WTC11 (cell line): ENCODE results near the gene ALKBH2. TPM values are rescaled to one million over a fixed set of nuclear protein-coding genes. Genes with fewer than 3 reads are reported as not detected.

Experiments
- ATAC-seq: fragments of 200-7000 bp; cut with Tn5 transposase; 2 replicates; pipeline ENCODE4 v1.10.0; 2021; ENCODE audit warnings: mild to moderate bottlenecking, moderate library complexity
- CTCF ChIA-PET: fragments of 300-600 bp; sonication (Branson Sonifier 250); formaldehyde crosslinking; loops from one replicate; lab custom pipeline; 2021; ENCODE audit warnings: antibody characterized with exemption; lab: Charles Lee
- POLR2A ChIA-PET: fragments of 350-600 bp; sonication (Branson Sonifier 250); formaldehyde crosslinking; loops from one replicate; lab custom pipeline; 2021; ENCODE audit warnings: antibody characterized with exemption; lab: Charles Lee
- DNase-seq: peaks from one replicate; pipeline ENCODE4 v3.0.0; 2021; ENCODE audit warnings: low spot score
- H3K27ac Mint-ChIP-seq: 2 replicates; pipeline ENCODE4 v1.8.0; 2021; ENCODE audit warnings: mixed read lengths
- H3K27me3 Mint-ChIP-seq: 2 replicates; pipeline ENCODE4 v1.8.0; 2021; ENCODE audit warnings: low read depth, mild to moderate bottlenecking, moderate library complexity, mixed read lengths
- H3K36me3 Mint-ChIP-seq: 2 replicates; pipeline ENCODE4 v1.8.0; 2021; ENCODE audit warnings: mixed read lengths
- H3K4me1 Mint-ChIP-seq: 2 replicates; pipeline ENCODE4 v1.8.0; 2022; ENCODE audit warnings: mixed read lengths
- H3K4me3 Mint-ChIP-seq: 2 replicates; pipeline ENCODE4 v1.8.0; 2021; ENCODE audit warnings: mild to moderate bottlenecking, moderate library complexity, mixed read lengths
- H3K9me3 Mint-ChIP-seq: 2 replicates; pipeline ENCODE4 v1.8.0; 2021; ENCODE audit warnings: mixed read lengths
- CBFB ChIP-seq: sonication (generic); formaldehyde crosslinking; IDR thresholded peaks from 2 replicates; pipeline ENCODE4 v1.8.1; 2022; ENCODE audit warnings: mild to moderate bottlenecking, low read depth, missing genetic modification reagents
- CREM ChIP-seq: sonication (generic); formaldehyde crosslinking; IDR thresholded peaks from 2 replicates; pipeline ENCODE4 v1.8.1; 2022; ENCODE audit warnings: mild to moderate bottlenecking, missing genetic modification reagents, moderate library complexity
- ERG ChIP-seq: fragments of 250-450 bp; sonication (Bioruptor Pico); IDR thresholded peaks from 2 replicates; pipeline ENCODE4 v1.8.0; 2021; ENCODE audit warnings: mild to moderate bottlenecking
- ESRRA ChIP-seq: sonication (generic); formaldehyde crosslinking; IDR thresholded peaks from 2 replicates; pipeline ENCODE4 v1.8.1; 2022; ENCODE audit warnings: mild to moderate bottlenecking, missing genetic modification reagents, borderline replicate concordance
- ETV6 ChIP-seq: sonication (generic); formaldehyde crosslinking; IDR thresholded peaks from 2 replicates; pipeline ENCODE4 v1.8.1; 2022; ENCODE audit warnings: mild to moderate bottlenecking, missing genetic modification reagents
- FOXK1 ChIP-seq: sonication (generic); formaldehyde crosslinking; IDR thresholded peaks from 2 replicates; pipeline ENCODE4 v1.8.0; 2022; ENCODE audit warnings: mild to moderate bottlenecking, moderate library complexity, missing genetic modification reagents
- NFATC4 ChIP-seq: fragments of 250-450 bp; sonication (Bioruptor Pico); IDR thresholded peaks from 2 replicates; pipeline ENCODE4 v1.9.0; 2021; ENCODE audit warnings: mild to moderate bottlenecking
- NR1H2 ChIP-seq: sonication (generic); formaldehyde crosslinking; IDR thresholded peaks from 2 replicates; pipeline ENCODE4 v1.9.0; 2021; ENCODE audit warnings: mild to moderate bottlenecking, moderate library complexity, missing genetic modification reagents
- OVOL2 ChIP-seq: fragments of 250-450 bp; sonication (Bioruptor Pico); IDR thresholded peaks from 2 replicates; pipeline ENCODE4 v1.9.0; 2021; ENCODE audit warnings: mild to moderate bottlenecking, borderline replicate concordance
- RELA ChIP-seq: sonication (generic); formaldehyde crosslinking; IDR thresholded peaks from 2 replicates; pipeline ENCODE4 v1.8.1; 2022; ENCODE audit warnings: missing genetic modification reagents, mild to moderate bottlenecking, borderline replicate concordance
- SOX15 ChIP-seq: fragments of 250-450 bp; sonication (Bioruptor Pico); IDR thresholded peaks from 2 replicates; pipeline ENCODE4 v1.9.0; 2021; ENCODE audit warnings: mild to moderate bottlenecking
- TP53 ChIP-seq: sonication (generic); formaldehyde crosslinking; IDR thresholded peaks from 2 replicates; pipeline ENCODE4 v1.8.1; 2023; ENCODE audit warnings: mild to moderate bottlenecking, missing genetic modification reagents
- ZNF416 ChIP-seq: fragments of 250-450 bp; sonication (Bioruptor Pico); IDR thresholded peaks from 2 replicates; pipeline ENCODE4 v1.9.0; 2021; ENCODE audit warnings: mild to moderate bottlenecking, inconsistent platforms
- ZNF512 ChIP-seq: sonication (generic); formaldehyde crosslinking; IDR thresholded peaks from 2 replicates; pipeline ENCODE4 v1.8.1; 2022; ENCODE audit warnings: missing genetic modification reagents, borderline replicate concordance
- ZNF671 ChIP-seq: fragments of 250-450 bp; sonication (Bioruptor Pico); IDR thresholded peaks from 2 replicates; pipeline ENCODE4 v1.8.0; 2021; ENCODE audit warnings: mild to moderate bottlenecking
- total RNA-seq: library from RNA; stranded (reverse); gene quantifications from 3 replicates; pipeline ENCODE4 v1.2.3, GENCODE V29; 2021
- TF ChIP-seq, protein P1 (sequence below): sonication (generic); formaldehyde crosslinking; IDR thresholded peaks from 2 replicates; pipeline ENCODE4 v1.8.0; 2023; ENCODE audit warnings: missing genetic modification reagents, mild to moderate bottlenecking, borderline replicate concordance
- TF ChIP-seq, protein P2 (sequence below): sonication (generic); formaldehyde crosslinking; IDR thresholded peaks from 2 replicates; pipeline ENCODE4 v1.8.0; 2023; ENCODE audit warnings: missing genetic modification reagents
- TF ChIP-seq, protein P3 (sequence below): sonication (generic); formaldehyde crosslinking; IDR thresholded peaks from 2 replicates; pipeline ENCODE4 v1.8.0; 2023; ENCODE audit warnings: mild to moderate bottlenecking, missing genetic modification reagents
- TF ChIP-seq, protein P4 (sequence below): sonication (generic); formaldehyde crosslinking; IDR thresholded peaks from 2 replicates; pipeline ENCODE4 v1.8.0; 2022; ENCODE audit warnings: mild to moderate bottlenecking, missing genetic modification reagents
- TF ChIP-seq, protein P5 (sequence below): sonication (generic); formaldehyde crosslinking; IDR thresholded peaks from 2 replicates; pipeline ENCODE4 v1.8.1; 2022; ENCODE audit warnings: mild to moderate bottlenecking, moderate library complexity, missing genetic modification reagents

Gene ALKBH2
- total RNA-seq, 1 experiment from 2014 or later = 15.2 TPM

DNA sequence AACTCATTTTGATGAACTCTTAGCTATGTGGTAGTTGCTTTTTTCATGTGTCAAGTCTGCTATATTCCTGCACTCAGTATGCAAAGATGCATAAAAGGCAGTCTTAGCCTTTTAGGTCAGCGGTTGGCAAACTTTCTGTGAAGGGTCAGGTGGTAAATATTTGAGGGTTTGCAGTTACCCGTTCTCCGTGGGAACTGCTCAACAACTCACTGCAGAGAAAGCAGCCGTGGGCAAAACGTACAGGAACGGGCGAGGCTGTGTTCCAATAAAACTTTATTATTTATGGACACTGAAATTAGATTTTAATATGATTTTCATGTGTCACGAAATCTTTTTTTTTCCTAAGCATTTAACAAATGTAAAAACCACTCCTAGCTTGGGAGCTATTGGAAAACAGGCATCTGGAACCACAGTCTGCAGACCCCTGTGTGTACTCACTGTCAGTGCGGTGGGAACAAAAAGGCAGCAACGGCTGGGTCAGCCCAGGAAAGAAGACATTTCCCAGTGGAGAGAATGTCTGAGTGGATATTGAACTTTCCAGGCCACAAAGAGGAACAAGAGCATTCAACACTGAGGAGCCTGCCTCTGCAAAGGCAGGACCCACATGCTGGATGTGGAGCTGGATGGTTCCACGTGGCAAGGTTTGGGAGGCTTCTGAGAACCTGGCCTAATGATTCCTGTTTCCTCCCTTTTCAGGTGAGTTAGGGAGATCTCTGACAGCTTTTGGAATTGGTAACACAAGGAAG lies 19.6 kb upstream of the ALKBH2 start:
- no peak for ATAC-seq
- POLR2A ChIA-PET = no interaction called here

GRCh38 chr12:109110988-109111495 lies 17.8 kb upstream of the ALKBH2 start:
- no peaks in the 10 kb centered on the region; the same call in 1 of the 2 replicates for H3K9me3 Mint-ChIP-seq
- ChIA-PET CTCF (interaction anchor here (1.2 to 2.4 kb wide), 17 partner anchors 12 to 283 kb away, joined by 3 to 20 read pairs (median 8); partner anchors contain the start of gene ALKBH2), POLR2A (no interaction called here)
- peaks cover 20% of the 10 kb centered on the region for H3K4me1 Mint-ChIP-seq
- ATAC-seq (peak; percentile 96), DNase-seq (peak; percentile 87)
- peak overlapping the region; percentile 97 for H3K27ac Mint-ChIP-seq
- H3K36me3 Mint-ChIP-seq = peaks cover 29% of the 10 kb centered on the region
- H3K4me3 Mint-ChIP-seq = peak overlapping the region; percentile 56
- H3K27me3 Mint-ChIP-seq = no peaks in the 10 kb centered on the region
- no peak for TF ChIP-seq ZNF671 (CRISPR knock-in tag)
- peak; percentile 63 for TF ChIP-seq ETV6 (CRISPR knock-in tag)
- TF ChIP-seq ZNF416 = no peak
- no peak for TF ChIP-seq CREM (CRISPR knock-in tag)
- TF ChIP-seq ZNF512 (CRISPR knock-in tag) = no peak
- TF ChIP-seq, protein P1, sequence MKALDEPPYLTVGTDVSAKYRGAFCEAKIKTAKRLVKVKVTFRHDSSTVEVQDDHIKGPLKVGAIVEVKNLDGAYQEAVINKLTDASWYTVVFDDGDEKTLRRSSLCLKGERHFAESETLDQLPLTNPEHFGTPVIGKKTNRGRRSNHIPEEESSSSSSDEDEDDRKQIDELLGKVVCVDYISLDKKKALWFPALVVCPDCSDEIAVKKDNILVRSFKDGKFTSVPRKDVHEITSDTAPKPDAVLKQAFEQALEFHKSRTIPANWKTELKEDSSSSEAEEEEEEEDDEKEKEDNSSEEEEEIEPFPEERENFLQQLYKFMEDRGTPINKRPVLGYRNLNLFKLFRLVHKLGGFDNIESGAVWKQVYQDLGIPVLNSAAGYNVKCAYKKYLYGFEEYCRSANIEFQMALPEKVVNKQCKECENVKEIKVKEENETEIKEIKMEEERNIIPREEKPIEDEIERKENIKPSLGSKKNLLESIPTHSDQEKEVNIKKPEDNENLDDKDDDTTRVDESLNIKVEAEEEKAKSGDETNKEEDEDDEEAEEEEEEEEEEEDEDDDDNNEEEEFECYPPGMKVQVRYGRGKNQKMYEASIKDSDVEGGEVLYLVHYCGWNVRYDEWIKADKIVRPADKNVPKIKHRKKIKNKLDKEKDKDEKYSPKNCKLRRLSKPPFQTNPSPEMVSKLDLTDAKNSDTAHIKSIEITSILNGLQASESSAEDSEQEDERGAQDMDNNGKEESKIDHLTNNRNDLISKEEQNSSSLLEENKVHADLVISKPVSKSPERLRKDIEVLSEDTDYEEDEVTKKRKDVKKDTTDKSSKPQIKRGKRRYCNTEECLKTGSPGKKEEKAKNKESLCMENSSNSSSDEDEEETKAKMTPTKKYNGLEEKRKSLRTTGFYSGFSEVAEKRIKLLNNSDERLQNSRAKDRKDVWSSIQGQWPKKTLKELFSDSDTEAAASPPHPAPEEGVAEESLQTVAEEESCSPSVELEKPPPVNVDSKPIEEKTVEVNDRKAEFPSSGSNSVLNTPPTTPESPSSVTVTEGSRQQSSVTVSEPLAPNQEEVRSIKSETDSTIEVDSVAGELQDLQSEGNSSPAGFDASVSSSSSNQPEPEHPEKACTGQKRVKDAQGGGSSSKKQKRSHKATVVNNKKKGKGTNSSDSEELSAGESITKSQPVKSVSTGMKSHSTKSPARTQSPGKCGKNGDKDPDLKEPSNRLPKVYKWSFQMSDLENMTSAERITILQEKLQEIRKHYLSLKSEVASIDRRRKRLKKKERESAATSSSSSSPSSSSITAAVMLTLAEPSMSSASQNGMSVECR (CRISPR knock-in tag) = no peak
- TF ChIP-seq, protein P2, sequence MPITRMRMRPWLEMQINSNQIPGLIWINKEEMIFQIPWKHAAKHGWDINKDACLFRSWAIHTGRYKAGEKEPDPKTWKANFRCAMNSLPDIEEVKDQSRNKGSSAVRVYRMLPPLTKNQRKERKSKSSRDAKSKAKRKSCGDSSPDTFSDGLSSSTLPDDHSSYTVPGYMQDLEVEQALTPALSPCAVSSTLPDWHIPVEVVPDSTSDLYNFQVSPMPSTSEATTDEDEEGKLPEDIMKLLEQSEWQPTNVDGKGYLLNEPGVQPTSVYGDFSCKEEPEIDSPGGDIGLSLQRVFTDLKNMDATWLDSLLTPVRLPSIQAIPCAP = no peak
- TF ChIP-seq SOX15 = no peak
- TF ChIP-seq CBFB (CRISPR knock-in tag) = no peak
- TF ChIP-seq TP53 (CRISPR knock-in tag) = no peak
- TF ChIP-seq FOXK1 = no peak
- TF ChIP-seq, protein P3, sequence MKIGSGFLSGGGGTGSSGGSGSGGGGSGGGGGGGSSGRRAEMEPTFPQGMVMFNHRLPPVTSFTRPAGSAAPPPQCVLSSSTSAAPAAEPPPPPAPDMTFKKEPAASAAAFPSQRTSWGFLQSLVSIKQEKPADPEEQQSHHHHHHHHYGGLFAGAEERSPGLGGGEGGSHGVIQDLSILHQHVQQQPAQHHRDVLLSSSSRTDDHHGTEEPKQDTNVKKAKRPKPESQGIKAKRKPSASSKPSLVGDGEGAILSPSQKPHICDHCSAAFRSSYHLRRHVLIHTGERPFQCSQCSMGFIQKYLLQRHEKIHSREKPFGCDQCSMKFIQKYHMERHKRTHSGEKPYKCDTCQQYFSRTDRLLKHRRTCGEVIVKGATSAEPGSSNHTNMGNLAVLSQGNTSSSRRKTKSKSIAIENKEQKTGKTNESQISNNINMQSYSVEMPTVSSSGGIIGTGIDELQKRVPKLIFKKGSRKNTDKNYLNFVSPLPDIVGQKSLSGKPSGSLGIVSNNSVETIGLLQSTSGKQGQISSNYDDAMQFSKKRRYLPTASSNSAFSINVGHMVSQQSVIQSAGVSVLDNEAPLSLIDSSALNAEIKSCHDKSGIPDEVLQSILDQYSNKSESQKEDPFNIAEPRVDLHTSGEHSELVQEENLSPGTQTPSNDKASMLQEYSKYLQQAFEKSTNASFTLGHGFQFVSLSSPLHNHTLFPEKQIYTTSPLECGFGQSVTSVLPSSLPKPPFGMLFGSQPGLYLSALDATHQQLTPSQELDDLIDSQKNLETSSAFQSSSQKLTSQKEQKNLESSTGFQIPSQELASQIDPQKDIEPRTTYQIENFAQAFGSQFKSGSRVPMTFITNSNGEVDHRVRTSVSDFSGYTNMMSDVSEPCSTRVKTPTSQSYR (CRISPR knock-in tag) = no peak
- TF ChIP-seq, protein P4, sequence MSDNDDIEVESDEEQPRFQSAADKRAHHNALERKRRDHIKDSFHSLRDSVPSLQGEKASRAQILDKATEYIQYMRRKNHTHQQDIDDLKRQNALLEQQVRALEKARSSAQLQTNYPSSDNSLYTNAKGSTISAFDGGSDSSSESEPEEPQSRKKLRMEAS (CRISPR knock-in tag) = 0 out of 2 replicates have a peak, but pooled peaks have one; percentile 22
- TF ChIP-seq OVOL2 (CRISPR knock-in tag) = no peak

More for the DNA sequence above, 19.6 kb upstream of the ALKBH2 start:
- Mint-ChIP-seq H3K9me3 (no peaks in the 10 kb centered on the region; the same call in 1 of the 2 replicates), H3K27ac (no peak overlapping the region), H3K4me1 (peaks cover 21% of the 10 kb centered on the region), H3K4me3 (no peak overlapping the region), H3K27me3 (no peaks in the 10 kb centered on the region), H3K36me3 (peaks cover 14% of the 10 kb centered on the region)
- DNase-seq = no peak
- TF ChIP-seq NR1H2 (CRISPR knock-in tag) (no peak), ESRRA (no peak), RELA (no peak), ETV6 (CRISPR knock-in tag) (no peak), NFATC4 (no peak), ERG (no peak)
- TF ChIP-seq, protein P5, sequence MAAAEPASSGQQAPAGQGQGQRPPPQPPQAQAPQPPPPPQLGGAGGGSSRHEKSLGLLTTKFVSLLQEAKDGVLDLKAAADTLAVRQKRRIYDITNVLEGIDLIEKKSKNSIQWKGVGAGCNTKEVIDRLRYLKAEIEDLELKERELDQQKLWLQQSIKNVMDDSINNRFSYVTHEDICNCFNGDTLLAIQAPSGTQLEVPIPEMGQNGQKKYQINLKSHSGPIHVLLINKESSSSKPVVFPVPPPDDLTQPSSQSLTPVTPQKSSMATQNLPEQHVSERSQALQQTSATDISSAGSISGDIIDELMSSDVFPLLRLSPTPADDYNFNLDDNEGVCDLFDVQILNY = no peak
- TF ChIP-seq, protein P2 = no peak
- CTCF ChIA-PET = interaction anchor here (0.6 to 2.4 kb wide), 9 partner anchors 12 to 443 kb away, joined by 3 to 13 read pairs (median 4); no protein-coding TSS in a partner anchor
